Lower lobe of right lung (tissue), 2 donors: Measurements from ENCODE around the gene CDC26. TPM values are rescaled to one million over a fixed set of nuclear protein-coding genes. Genes with fewer than 3 reads are reported as not detected.

Experiments used
- ATAC-seq, 2 donors: fragments of 200-7000 bp; cut with Tn5 transposase; one replicate each; pipeline ENCODE4 v1.9.1; 2020 to 2022; ENCODE audit warnings: mild to moderate bottlenecking in 2 of 2, moderate library complexity in 2 of 2
- DNase-seq: peaks from one replicate; pipeline ENCODE4 v3.0.0-alpha.2; 2020
- H3K27ac ChIP-seq: fragments of 200-600 bp; one replicate; pipeline ENCODE4 v1.8.0; 2022
- H3K27me3 ChIP-seq: fragments of 200-600 bp; one replicate; pipeline ENCODE4 v1.8.0; 2022; ENCODE audit warnings: low read depth
- H3K36me3 ChIP-seq: fragments of 200-600 bp; one replicate; pipeline ENCODE4 v1.8.0; 2022; ENCODE audit warnings: mild to moderate bottlenecking
- H3K4me1 ChIP-seq: fragments of 200-600 bp; one replicate; pipeline ENCODE4 v1.8.0; 2022
- H3K4me3 ChIP-seq: fragments of 200-600 bp; one replicate; pipeline ENCODE4 v1.8.0; 2022; ENCODE audit warnings: mild to moderate bottlenecking
- H3K9me3 ChIP-seq: fragments of 200-600 bp; one replicate; pipeline ENCODE4 v1.8.0; 2022
- CTCF ChIP-seq: fragments of 200-600 bp; IDR thresholded peaks from one replicate; pipeline ENCODE4 v1.8.0; 2022; ENCODE audit warnings: antibody characterized with exemption, mild to moderate bottlenecking
- intact Hi-C: fragments of 100-400 bp; cut with DNase I; formaldehyde crosslinking; loops from one replicate; pipeline ENCODE4 v1.11.0; 2022
- total RNA-seq: library from RNA; stranded (reverse); fragmentation: NEBNext Ultra II Directional; extraction: Animal tissue kit (Norgen Biotek cat#: 25700); gene quantifications from one replicate; pipeline ENCODE4 v1.2.1, GENCODE V29; 2021
- donor health status: DM: no; HTN: yes; CAD: no; lungs with severe emphysema.

The CDC26 gene
- total RNA-seq, 1 donor from 2014 or later = 29.1 TPM

DNA sequence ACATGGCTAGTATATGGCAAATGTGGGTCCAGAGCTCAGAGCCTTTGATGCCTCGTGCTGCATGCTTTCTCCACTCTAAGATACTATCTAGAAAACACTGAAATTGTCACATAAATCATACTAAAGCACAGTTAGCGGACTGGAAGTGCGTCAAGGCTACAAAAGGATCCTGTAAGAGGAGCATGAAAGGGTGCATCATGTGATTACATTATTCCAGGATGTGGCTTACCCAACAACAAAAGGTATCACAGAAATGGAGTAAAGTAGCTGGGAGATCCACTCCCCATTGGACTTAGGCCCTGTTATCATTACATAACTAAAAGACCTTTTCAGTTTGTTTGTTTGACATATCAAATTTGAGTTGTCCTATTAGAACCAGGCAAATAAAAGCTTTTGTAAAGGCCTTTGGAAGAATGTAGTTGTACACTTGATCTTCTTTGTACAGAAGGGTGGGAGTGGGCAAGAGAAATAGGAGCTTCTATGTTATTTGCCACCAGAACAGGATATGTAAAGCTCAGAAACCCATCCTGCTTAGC is 47.2 kb downstream of the CDC26 start:
- Histone ChIP-seq H3K4me3 (no peak overlapping the region), H3K9me3 (no peaks in the 10 kb centered on the region), H3K27me3 (no peaks in the 10 kb centered on the region), H3K4me1 (peaks cover 41% of the 10 kb centered on the region), H3K36me3 (peaks cover 7% of the 10 kb centered on the region), H3K27ac (no peak overlapping the region)
- no peak for TF ChIP-seq CTCF
- intact Hi-C loops = no loop called here
- DNase-seq = no peak
- ATAC-seq = no peak

DNA sequence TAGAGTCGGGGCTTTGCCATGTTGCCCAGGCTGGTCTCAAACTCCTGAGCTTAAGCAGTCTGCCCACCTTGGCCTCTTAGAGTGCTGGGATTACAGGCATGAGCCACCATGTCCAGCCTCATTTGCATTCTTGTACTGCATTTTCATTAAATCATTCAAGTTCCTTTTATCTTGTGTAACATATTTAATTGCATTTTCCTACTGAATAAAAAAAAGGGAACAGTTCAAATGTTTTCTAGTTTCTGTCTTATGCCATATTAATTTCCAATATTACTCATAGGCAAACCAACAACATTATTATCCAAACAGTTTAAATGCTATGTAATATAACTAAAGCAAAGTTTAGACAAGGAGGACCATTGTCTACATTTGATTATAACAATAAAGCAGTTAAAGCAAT is 47.9 kb downstream of the CDC26 start:
- Histone ChIP-seq H3K27me3 (no peaks in the 10 kb centered on the region), H3K27ac (no peak overlapping the region), H3K4me1 (peaks cover 41% of the 10 kb centered on the region), H3K9me3 (no peaks in the 10 kb centered on the region), H3K4me3 (no peak overlapping the region), H3K36me3 (peaks cover 7% of the 10 kb centered on the region)
- ATAC-seq = no peak
- no peak for TF ChIP-seq CTCF
- intact Hi-C loops = no loop called here
- DNase-seq = no peak

GRCh38 chr9:113223963-113224362 is 51.4 kb downstream of the CDC26 start:
- DNase-seq = no peak
- no peaks in the 10 kb centered on the region for H3K9me3 ChIP-seq
- no peak for TF ChIP-seq CTCF
- ATAC-seq = no peak
- intact Hi-C loops = no loop called here
- H3K4me3 ChIP-seq = no peak overlapping the region
- peaks cover 7% of the 10 kb centered on the region for H3K36me3 ChIP-seq
- no peak overlapping the region for H3K27ac ChIP-seq
- peaks cover 54% of the 10 kb centered on the region for H3K4me1 ChIP-seq
- H3K27me3 ChIP-seq = no peaks in the 10 kb centered on the region

DNA sequence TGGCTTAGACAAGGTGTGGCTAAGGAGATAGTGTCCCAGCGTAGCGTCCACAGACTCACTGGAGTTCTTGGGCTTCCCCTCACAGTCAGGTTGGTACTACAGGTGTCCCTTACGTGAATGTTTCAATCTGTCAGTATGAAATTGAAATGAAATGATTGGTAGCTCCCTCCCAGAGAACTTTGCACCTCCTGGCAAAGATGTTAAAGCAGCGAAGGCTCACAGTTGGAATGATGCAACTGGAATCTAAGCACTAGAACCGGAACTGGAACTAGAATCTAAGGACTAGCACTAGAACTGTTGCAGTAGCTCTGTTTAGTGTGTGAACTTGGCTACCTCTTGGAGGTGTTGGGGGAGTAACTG is 52.9 kb downstream of the CDC26 start:
- H3K27ac ChIP-seq = peak overlapping the region; percentile 85
- peak overlapping the region; percentile 73 for H3K4me3 ChIP-seq
- intact Hi-C loops = no loop called here

GRCh38 chr9:113221800-113222481 is 53.4 kb downstream of the CDC26 start:
- intact Hi-C loops = no loop called here
- DNase-seq (no peak), ATAC-seq (peak; percentile 35 to 40)

More for the DNA sequence above, 52.9 kb downstream of the CDC26 start:
- Histone ChIP-seq H3K9me3 (no peaks in the 10 kb centered on the region), H3K36me3 (peaks cover 7% of the 10 kb centered on the region), H3K4me1 (peaks cover 63% of the 10 kb centered on the region), H3K27me3 (no peaks in the 10 kb centered on the region)
- TF ChIP-seq CTCF = no peak
- DNase-seq = no peak
- ATAC-seq = peak; percentile 15 to 22

More at GRCh38 chr9:113221800-113222481, 53.4 kb downstream of the CDC26 start:
- Histone ChIP-seq H3K27me3 (no peaks in the 10 kb centered on the region), H3K4me3 (peak overlapping the region; percentile 73), H3K4me1 (peaks cover 61% of the 10 kb centered on the region), H3K9me3 (no peaks in the 10 kb centered on the region), H3K27ac (peak overlapping the region; percentile 85), H3K36me3 (peaks cover 7% of the 10 kb centered on the region)
- no peak for TF ChIP-seq CTCF
